Choroid plexus epithelial cell (primary cell): Measurements from ENCODE around the gene SAMHD1.
"Not testable (repeated sequence)": the region's sequence is repeated elsewhere in the genome, so short reads cannot be mapped to it uniquely, and the experiment has no call there.

ENCODE experiments used
- DNase-seq: peaks from one replicate; pipeline ENCODE4 v3.0.0-alpha.2; 2010; ENCODE audit warnings: low read depth
- H3K4me3 ChIP-seq: 2 replicates; pipeline ENCODE4 v1.5.1; 2011; ENCODE audit warnings: low read depth, mild to moderate bottlenecking, control low read depth, low read length, moderate library complexity
- CTCF ChIP-seq: conservative IDR thresholded peaks from 2 replicates; pipeline ENCODE4 v1.5.1; 2011; ENCODE audit warnings: low read depth, mild to moderate bottlenecking, control low read depth, inconsistent platforms, low read length, moderate library complexity

The SAMHD1 gene

GRCh38 chr20:36847009-36847709 lies 104.3 kb downstream of the SAMHD1 start:
- TF ChIP-seq CTCF, result no peak
- peak; percentile 63 for DNase-seq
- no peak overlapping the region for H3K4me3 ChIP-seq

- TF ChIP-seq CTCF, result no peak
- H3K4me3 ChIP-seq, result no peak overlapping the region
Observed at GRCh38 chr20:36845288-36845971, 106.1 kb downstream of the SAMHD1 start.

GRCh38 chr20:36841030-36841429 lies 110.5 kb downstream of the SAMHD1 start:
- H3K4me3 ChIP-seq, result not testable (repeated sequence)

More at GRCh38 chr20:36845288-36845971, 106.1 kb downstream of the SAMHD1 start:
- no peak for DNase-seq

More at GRCh38 chr20:36841030-36841429, 110.5 kb downstream of the SAMHD1 start:
- not testable (repeated sequence) for DNase-seq
